ENCODE results near the gene MYRFL. TPM values are rescaled to one million over a fixed set of nuclear protein-coding genes. Genes with fewer than 3 reads are reported as not detected.

Gene MYRFL
- polyA plus RNA-seq, 1 of the 3 experiments (the other 2 are of a cell fraction), result not detected

GRCh38 chr12:69919495-69919894, 94.5 kb downstream of the MYRFL start:
- Histone ChIP-seq H3F3A (replicated peaks; ENCODE audit: insufficient read depth) (no peaks in the 10 kb centered on the region), H3K27me3 (ENCODE audit: insufficient read depth) (no peaks in the 10 kb centered on the region), H3K9me3 (no peaks in the 10 kb centered on the region), H2AFZ (ENCODE audit: low read depth) (no peak overlapping the region), H3K27ac (ENCODE audit: low read depth in 2 of 2, low read length in 1 of 2) (no peak overlapping the region), H3K4me3 (ENCODE audit: low read depth in 2 of 2, low read length in 1 of 2) (no peak overlapping the region), H4K20me1 (ENCODE audit: insufficient read depth) (no peaks in the 10 kb centered on the region), H3K9me2 (no peaks in the 10 kb centered on the region), H3K36me3 (replicated peaks in 1 of 2; ENCODE audit: control insufficient read depth in 1 of 2, insufficient read depth in 2 of 2, low read length in 1 of 2) (no peaks in the 10 kb centered on the region), H3K4me1 (ENCODE audit: control insufficient read depth in 1 of 2, insufficient read depth in 2 of 2, low read depth in 1 of 2, low read length in 1 of 2) (no peaks in the 10 kb centered on the region; a peak in 1 of 4 replicates), H3K79me2 (ENCODE audit: insufficient read depth) (no peaks in the 10 kb centered on the region), H3K4me2 (no peak overlapping the region), H3K9ac (no peak overlapping the region)
- ChIA-PET POLR2A (no interaction called here), CTCF (interaction anchor here (1.0 to 4.1 kb wide), 4 partner anchors 12 to 800 kb away, joined by 3 to 16 read pairs (median 4); no protein-coding TSS in a partner anchor)
- TF ChIP-seq NRF1 (IDR thresholded peaks at IDR 0.05; ENCODE audit: low read depth, low read length) (no peak), YY1 (IDR thresholded peaks at IDR 0.05; ENCODE audit: low read depth) (no peak), PBX3 (IDR thresholded peaks at IDR 0.05) (no peak), SIN3A (IDR thresholded peaks at IDR 0.05; ENCODE audit: borderline replicate concordance, low read depth, low read length) (no peak), GABPA (IDR thresholded peaks at IDR 0.05; ENCODE audit: low read depth) (no peak), FOSL2 (IDR thresholded peaks at IDR 0.05; ENCODE audit: borderline replicate concordance, low read depth) (no peak), RFX5 (IDR thresholded peaks at IDR 0.05; ENCODE audit: low read length) (no peak), REST (IDR thresholded peaks at IDR 0.05; ENCODE audit: low read depth, low read length) (no peak), TEAD4 (IDR thresholded peaks at IDR 0.05; ENCODE audit: borderline replicate concordance, insufficient read depth) (no peak), FOXJ3 (CRISPR knock-in tag; IDR thresholded peaks at IDR 0.05) (no peak), MAX (IDR thresholded peaks at IDR 0.05; ENCODE audit: low read depth) (no peak), TCF12 (IDR thresholded peaks at IDR 0.05) (no peak)
- DNase-seq, result no peak
- WGBS (ENCODE audit: low lambda C conversion rate), result 39% methylated on average over 3 of the region's 3 CpGs

- no peaks in the 10 kb centered on the region for H4K20me1 ChIP-seq (ENCODE audit: insufficient read depth)
- no peaks in the 10 kb centered on the region for H3K79me2 ChIP-seq (ENCODE audit: insufficient read depth)
- no peak for DNase-seq
- H2AFZ ChIP-seq (ENCODE audit: low read depth), result no peak overlapping the region
- CTCF ChIA-PET, result interaction anchor here (1.6 to 4.1 kb wide), 3 partner anchors 14 to 655 kb away, joined by 4 to 16 read pairs (median 10); no protein-coding TSS in a partner anchor
- no peaks in the 10 kb centered on the region for H3F3A ChIP-seq (replicated peaks; ENCODE audit: insufficient read depth)
- H3K27ac ChIP-seq (ENCODE audit: low read depth in 2 of 2, low read length in 1 of 2), result no peak overlapping the region
- WGBS (ENCODE audit: low lambda C conversion rate), result 54% methylated on average over 4 of the region's 4 CpGs
- no peak overlapping the region for H3K9ac ChIP-seq
- no peaks in the 10 kb centered on the region; a peak in 1 of 4 replicates for H3K4me1 ChIP-seq (ENCODE audit: control insufficient read depth in 1 of 2, insufficient read depth in 2 of 2, low read depth in 1 of 2, low read length in 1 of 2)
- H3K4me3 ChIP-seq (ENCODE audit: low read depth in 2 of 2, low read length in 1 of 2), result no peak overlapping the region
- H3K27me3 ChIP-seq (ENCODE audit: insufficient read depth), result no peaks in the 10 kb centered on the region
- TF ChIP-seq FOXJ3 (CRISPR knock-in tag; IDR thresholded peaks at IDR 0.05), result no peak
- TF ChIP-seq USF1 (IDR thresholded peaks at IDR 0.05; ENCODE audit: borderline replicate concordance, low read depth), result no peak
- no peak for TF ChIP-seq MXI1 (IDR thresholded peaks at IDR 0.05; ENCODE audit: low read depth, low read length)
- TF ChIP-seq ZBTB33 (IDR thresholded peaks at IDR 0.05; ENCODE audit: borderline replicate concordance, low read depth), result no peak
- no peak for TF ChIP-seq POLR2AphosphoS5 (IDR thresholded peaks at IDR 0.05; ENCODE audit: low read depth, low read length)
- no peak for TF ChIP-seq SMC3 (IDR thresholded peaks at IDR 0.05; ENCODE audit: low read depth, low read length)
- TF ChIP-seq RCOR1 (IDR thresholded peaks at IDR 0.05; ENCODE audit: low read length), result no peak
- TF ChIP-seq CHD2 (IDR thresholded peaks at IDR 0.05; ENCODE audit: low read length, partially characterized antibody), result no peak
- TF ChIP-seq NFIC (IDR thresholded peaks at IDR 0.05; ENCODE audit: borderline replicate concordance), result no peak
- H3K9me3 ChIP-seq, result no peaks in the 10 kb centered on the region
- H3K4me2 ChIP-seq, result no peak overlapping the region
- H3K9me2 ChIP-seq, result no peaks in the 10 kb centered on the region
- H3K36me3 ChIP-seq (replicated peaks in 1 of 2; ENCODE audit: control insufficient read depth in 1 of 2, insufficient read depth in 2 of 2, low read length in 1 of 2), result no peaks in the 10 kb centered on the region
- POLR2A ChIA-PET, result no interaction called here
Measured at GRCh38 chr12:69921831-69922230, 96.8 kb downstream of the MYRFL start.

Measured in SK-N-SH (cell line).